IPS-NIHi11 (cell line): ENCODE data around the gene HIGD2A.
A peak's percentile ranks its signal among the peaks of the same experiment; 100 is the strongest.
"Not testable (repeated sequence)": the region's sequence is repeated elsewhere in the genome, so short reads cannot be mapped to it uniquely, and the experiment has no call there.

Source experiments
- DNase-seq: peaks from one replicate; pipeline ENCODE4 v3.0.0; 2012; ENCODE audit warnings: mixed read lengths, low spot score

Gene HIGD2A

DNA sequence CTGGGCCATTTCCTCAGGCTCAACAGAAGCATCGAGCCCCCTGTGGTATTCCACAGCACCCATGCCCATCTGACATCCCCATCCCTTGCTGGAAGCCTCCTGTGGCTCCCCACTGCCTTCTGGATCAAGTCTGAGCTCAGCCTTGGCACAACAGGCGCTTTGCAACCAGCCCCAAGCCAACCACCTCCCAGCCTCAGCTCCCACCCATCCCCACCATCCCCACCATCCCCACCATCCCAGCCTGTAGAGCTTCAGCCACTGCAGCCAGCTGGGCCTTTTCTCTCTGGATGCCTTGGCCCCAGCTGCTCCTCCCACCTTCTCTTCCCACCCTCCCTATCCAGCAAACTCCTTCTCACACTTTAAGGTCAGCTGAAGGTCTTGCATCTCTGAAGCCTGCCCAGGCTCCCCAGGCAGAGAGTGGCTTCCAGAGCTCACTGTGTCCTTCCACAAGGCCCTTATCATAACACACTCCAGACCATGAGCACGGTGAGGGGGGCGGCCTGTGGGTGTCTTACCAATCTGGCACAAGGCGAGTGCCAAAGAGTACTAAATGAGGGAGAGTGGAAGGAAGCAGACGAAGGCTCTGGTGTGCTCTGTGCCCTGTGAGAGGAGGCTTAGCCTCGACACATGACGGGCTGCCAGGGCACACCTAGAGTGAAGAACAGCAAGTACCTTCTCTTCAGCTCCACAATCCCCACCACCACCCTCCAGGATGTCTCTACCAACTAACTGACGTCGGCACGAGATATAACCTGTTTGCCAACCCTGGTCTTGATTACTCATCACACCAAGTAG lies 6.5 kb downstream of the HIGD2A start:
- DNase-seq, result no peak

DNA sequence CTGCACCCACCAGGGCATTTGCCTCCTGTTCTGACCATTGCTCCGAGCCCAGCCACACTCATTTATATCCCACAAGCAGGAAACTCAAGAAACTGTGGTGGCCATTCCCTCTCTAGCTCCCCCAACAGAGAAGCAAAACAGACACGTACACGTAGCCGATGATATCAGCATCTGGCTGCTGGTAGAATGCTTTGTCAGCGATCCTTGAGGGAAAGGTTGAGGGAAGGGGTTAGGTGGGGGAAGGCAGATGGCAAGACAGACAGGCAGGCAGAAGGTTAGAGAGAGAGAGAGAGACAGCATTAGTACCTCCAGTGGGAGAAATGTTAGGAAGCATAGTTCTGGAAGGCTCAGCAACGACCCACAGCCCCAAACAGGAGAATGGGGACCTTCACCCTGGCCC lies 7.8 kb downstream of the HIGD2A start:
- no peak for DNase-seq

DNA sequence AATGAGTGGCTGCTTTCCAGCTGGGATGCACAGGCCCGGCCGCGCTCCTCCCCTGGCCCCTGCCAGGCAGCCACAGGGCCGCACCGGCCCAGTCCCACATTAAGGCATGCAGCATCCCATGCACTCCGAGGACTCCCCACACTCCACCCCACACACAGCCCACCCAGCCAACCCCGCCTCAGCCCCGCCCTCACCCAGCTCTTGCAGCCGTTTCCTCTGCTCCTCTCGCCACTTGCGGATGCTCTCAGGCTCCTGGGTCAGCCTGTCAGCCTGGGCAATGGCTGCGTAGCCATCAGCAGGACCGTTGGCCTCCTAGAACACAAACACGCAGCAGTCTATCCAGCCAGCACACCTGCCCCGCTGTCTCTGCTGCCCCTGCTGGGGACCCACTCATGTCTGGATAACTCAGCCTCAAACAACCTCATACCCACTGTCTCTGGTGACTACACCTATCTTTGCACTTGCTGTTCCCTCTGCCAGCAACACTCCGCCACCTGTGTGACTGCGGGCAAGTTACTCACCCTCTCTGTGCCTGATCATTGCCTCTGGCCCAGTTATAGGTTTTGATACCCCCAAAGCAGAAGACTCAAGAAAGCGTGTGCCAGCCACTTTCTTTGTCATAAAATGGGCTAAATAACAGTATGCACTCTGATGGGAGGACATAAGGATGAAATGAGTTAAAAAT lies 9.3 kb downstream of the HIGD2A start:
- no peak for DNase-seq

DNA sequence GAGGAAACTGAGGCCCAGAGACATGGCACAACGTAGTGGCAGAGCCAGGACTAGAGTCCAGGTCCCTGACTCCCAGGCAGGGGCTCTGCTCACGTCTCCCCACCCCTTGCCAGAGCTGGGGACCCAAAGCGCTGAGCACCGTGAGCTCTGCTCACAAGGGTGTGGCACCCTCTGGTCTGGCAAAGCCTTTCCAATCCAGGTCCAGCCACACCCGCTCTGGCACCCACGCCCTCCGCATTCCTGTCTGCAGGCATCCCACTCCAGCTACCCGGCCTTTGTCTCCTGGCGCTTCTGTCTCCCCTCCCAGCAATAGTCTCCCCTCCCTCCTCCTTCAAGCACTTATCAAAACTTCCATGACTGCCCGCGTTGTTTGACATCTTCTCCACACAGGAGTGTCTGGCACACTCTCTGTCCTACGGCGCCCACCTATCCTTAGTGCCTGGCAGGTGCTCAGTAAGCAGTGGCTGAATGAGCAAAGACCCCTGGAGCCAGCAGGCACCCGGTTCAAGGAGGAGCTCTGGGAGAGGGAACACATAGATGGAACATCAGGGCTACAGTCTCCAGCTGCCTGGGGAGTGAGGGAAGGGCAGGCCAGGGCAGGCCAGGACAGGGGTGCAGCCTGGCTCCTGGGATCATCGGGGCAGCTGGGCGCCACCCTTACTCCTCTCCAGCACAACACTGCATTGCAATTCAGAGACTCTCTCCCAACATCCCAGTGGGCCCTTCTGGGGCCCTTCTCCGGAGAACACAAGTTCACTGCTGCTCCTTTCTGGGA lies 12.0 kb downstream of the HIGD2A start:
- no peak for DNase-seq

DNA sequence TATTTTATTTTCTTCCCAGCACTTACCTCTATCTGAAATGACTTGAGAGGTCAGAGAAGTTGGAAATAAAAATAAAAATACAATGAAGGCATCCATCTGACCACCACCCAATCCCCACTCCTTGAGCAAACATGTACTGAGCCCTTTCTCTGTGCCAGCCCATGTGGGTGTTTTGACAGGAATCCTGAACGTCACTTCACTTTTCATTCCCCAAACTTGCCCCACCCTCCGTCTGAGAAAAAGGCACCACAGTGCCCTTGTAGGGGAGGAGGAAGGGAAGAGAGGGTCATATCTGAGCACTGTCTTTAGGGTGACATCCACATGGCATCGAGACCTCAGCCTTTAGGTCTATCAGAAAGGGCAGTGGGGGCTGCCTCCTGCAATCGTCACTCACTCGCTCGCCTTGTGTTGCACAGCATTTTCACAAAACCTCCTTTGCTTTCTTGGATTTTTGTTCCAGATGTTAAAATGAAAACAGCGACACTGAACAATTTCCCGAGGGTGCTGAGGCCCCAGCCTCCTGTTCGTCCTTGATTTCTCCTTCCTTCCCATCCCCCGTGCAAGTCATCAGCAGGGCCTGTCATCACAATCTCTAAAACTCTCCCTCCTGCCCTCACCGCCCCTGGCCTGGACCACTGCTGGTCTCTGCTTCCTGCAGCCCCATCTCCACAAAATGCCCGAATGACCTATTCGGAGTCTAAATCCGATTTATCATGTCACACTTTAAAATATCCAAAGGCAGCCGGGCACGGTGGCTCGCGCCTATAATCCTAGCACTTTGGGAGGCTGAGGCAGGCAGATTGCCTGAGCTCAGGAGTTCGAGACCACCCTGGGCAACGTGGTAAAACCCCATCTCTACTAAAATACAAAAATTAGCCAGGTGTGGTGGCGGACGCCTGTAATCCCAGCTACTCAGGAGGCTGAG lies 13.0 kb downstream of the HIGD2A start:
- no peak for DNase-seq

DNA sequence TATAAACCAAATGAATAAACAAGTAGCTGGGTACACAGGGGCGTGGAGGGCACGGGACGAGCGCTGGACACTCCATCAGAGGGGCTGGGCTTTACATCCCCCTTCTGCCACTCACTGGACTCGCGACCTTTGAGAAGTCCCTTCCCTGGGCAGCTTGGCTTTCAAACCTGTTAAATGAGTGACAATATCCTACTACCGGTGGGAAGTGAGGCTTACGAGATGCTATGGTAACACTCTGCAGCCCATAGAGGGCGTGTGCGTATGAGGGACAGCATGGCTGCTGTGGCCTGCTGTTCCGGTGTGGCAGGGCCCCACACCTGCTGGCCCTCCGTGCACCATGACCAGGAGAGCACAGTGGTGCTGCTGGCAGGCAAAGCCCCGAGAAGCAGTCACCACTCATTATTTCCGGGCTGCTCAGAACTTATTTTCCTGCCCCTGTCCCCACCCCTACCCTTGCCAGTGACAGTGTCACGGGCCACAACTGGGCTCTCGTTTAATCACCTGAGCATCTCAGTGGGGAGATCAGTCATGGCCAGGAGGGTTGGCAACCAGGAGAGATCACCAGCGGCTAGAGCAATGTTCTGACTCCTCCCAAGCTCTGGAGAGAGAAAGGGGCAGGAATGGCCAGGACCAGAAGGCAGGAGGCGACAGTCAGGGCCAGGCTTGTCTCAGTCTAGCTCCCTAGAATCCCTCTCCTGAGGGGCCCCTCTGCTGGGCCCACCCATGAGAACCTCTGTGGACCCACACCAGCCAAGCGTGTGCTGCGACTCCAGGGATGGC lies 17.3 kb downstream of the HIGD2A start:
- peak; percentile 71 for DNase-seq

DNA sequence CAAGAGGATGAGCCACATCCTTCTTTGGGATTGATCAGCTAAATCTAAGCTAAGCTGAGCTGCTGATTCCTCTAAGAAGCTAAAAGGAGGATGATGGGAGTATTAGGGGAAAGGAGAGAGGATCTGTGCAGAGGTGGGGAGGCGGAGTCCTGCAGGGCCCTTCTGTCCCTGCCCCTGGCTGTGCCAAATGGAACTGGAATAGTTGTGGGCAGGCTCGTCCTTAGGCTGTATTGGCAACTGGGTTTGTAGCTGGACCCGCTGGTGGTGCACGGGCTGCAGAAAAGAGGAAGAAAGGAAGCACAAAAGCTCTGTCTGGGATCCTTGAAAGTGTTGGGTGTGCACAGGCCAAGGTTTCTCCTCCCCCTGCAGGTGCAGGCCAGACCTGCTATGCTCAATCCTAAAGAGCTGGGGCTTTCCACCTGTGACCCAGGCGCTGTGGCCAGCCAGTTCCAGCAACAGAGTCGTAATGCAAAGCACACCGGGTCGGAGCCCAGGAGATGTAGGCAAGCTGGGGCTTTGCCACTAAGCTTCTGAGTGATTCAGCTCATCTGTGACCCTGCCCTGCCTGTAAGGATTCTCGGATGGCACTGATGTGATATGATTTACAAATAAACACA lies 18.0 kb downstream of the HIGD2A start:
- DNase-seq, result no peak

DNA sequence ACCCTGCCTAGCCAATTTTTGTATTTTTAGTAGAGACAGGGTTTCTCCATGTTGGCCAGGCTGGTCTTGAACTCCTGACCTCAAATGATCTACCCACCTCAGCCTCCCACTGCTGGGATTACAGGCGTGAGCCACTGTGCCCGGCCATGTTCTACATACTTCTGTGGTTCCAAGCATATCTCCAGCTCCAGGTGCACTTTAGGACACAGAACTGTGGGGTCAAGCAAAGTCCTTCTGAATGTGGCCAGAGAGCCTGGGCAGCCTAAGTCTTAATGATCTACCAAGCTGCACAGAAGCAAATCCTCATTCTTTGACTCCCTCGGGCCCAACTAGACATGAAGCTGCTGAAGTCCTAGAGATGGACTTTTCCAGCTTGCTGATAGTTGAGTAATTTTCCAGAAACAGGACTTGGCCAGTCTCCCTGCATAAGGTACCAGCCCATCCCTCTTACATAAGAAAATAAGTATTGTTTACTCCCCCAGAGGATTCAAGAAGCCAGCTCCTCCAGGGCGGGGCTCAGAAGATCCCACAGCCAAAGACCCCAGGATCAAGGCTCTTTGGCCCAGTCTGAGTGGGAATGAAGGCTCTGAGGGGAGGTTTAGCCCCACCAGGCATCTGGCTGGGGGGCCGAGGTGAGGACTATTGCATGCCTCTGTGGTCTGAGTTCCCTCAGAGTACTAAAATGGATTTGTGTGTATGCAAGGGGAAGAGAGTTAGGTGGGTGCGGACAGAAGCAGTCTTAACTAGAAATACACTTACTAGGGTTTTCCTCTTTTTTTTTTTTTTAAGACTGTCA lies 19.1 kb downstream of the HIGD2A start:
- no peak for DNase-seq

DNA sequence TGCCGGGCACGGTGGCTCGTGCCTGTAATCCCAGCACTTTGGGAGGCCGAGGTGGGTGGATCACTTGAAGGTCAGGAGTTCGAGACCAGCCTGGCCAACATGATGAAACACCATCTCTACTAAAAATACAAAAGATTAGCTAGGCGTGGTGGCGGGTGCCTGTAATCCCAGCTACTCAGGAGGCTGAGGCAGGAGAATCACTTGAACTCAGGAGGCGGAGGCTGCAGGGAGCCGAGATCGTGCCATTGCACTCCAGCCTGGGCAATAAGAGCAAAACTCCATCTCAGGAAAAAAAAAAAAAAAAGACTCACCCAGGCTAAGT lies 19.7 kb downstream of the HIGD2A start:
- DNase-seq, result not testable (repeated sequence)

DNA sequence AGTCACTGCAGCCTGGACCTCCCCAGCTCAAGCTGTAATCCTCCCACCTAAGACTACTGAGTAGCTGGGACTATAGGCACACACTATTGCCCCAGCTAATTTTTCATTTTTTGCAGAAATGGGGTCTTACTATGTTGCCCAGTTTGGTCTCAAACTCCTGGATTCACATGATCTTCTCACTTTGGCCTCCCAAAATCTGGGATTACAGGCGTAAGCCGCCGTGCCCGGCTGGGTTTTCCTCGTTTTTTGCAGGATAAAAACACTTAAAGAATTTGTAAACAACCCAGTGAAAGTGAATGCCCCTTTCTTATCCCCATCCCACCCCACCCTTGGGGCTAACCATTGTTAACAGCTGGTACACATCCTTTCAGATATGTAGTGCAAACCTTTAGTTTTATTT lies 20.0 kb downstream of the HIGD2A start:
- no peak for DNase-seq

DNA sequence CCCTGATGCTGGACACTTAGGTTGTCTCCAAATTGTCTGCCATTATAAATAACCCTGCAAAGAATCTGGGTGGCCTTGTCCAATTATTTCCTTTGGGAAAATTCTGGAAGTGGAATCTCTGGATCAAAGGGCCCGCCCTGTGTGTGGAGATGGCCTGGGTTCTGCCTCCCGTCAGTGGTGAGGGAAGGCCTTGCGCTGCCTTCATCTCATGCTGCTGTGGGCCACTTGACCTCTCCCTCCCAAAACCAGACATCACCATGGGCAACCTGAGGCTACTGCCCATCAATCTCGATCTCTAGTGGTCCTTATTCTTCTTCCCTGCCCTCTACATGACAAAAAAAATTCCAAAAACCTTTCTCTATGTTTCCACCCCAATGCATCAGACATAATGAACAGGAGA lies 21.2 kb downstream of the HIGD2A start:
- no peak for DNase-seq

DNA sequence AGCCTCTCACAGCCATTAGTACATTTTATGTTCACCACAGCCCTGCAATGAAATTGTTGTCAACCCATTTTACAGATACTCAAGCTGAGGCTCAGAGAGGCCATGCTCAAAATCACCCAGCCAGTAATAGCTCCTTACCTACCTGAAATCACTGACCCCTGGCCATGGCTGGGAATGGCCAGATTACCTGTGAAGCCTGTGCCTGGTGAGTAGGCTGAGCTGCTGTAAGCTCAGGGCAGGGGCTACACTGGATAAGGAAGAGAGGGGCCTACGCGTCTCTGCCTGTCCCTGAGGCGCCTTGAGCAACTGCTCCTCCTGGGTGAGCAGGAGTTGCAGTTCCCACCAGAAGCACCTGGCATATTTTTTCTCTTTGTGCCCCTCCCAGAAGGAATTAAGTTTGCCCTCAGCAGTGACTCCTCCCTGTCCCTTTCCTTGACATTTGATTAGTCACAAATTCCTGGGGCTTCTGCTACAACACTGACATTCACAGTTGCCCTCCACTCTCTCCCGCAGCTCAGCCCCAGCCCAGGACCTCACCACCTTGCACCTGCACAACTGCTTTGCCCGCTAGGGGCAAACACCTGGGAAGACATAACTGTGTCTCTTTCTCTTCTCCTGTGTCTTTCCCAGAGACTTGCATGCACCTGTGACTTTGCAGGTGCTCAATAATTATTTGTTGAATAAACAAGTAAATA lies 22.1 kb downstream of the HIGD2A start:
- DNase-seq, result no peak

DNA sequence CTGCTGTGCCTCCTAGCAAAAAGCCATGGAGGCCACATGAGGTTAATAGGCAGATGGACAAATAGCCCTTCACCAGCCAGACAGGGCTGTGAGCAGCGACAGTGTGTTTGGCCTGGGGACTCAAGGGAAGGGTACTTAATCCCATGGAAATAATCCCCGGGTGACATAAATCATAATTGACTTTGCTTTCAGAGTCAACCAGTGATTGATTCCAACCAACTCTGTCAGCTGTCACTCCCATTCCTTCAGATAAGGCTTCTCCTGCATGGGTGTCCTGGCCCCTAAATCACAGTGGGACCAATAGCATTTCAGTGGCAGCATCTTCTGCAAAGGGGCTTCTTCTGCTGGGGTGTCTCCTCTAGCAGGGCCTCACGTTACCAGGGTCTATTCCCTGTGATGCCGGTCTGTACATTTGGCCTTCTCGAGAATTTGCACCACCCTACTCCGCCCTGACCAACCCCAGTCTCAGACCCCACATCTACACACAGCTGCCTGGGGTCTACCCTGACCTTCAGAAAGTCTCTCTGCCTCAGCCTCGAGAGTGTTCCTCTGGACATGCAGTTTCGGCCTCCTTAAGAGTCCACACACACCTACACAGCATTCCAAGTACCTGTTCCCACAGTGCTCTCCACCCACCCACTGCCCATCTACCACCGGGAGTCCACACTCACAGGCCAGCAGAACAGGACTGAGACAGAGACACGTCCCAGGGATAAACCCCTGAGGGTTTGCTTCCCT lies 24.1 kb downstream of the HIGD2A start:
- DNase-seq, result no peak

DNA sequence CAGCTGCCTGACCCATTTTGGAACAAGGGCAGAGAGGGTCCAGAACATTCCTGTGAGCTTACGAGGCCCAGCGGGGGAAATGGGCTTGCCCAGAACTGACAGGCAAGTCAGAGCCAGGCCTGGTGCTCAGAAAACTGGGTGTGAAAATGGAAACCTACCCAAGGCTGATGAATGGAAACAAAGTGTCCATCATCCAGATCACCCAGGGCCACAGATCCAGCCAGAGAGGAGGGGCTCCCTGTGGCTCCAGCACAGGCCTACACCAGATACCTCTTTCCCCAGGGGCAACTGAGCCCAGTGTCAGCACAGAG lies 24.7 kb downstream of the HIGD2A start:
- DNase-seq, result no peak

DNA sequence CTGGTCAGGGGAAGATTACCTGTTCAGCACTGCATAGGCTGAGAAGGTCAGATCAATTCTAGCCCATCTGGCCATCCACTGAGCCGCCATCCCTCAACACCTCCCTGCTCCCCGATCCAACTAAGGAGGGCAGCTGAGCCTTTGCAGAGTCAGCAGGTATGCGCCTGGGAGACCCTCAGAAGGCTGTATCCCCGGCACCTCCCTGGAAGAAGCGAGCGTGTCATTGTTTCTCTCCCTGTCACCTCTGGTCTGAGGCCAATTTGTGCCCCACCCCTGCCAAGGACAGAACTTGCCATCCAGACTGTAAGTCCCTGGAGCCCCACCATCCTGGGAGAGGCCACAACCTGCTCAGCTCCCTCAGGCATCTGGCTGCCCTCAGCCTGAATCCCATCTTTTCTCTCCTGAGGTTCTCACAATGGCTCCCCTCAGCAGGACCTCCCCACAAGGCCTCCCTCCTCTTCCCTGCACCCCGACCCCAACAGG lies 25.2 kb downstream of the HIGD2A start:
- DNase-seq, result no peak

DNA sequence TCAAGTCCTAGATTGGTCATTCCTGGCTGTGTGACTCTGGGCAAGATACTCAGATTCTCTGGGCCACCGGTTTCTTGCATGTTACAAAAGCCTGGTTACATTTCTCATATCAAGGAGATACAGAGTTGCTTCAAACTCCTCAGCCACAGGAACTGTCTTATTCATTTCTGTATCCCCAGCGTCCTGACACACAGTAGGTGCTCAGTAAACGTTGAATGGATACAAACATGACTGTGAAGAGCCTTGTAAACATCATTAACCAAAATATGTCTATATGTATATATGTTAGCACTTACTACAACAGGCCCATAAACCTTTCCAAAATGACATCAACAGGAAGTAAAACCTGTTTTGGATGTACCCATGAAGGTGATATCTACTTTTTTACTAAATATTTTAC lies 26.2 kb downstream of the HIGD2A start:
- no peak for DNase-seq

DNA sequence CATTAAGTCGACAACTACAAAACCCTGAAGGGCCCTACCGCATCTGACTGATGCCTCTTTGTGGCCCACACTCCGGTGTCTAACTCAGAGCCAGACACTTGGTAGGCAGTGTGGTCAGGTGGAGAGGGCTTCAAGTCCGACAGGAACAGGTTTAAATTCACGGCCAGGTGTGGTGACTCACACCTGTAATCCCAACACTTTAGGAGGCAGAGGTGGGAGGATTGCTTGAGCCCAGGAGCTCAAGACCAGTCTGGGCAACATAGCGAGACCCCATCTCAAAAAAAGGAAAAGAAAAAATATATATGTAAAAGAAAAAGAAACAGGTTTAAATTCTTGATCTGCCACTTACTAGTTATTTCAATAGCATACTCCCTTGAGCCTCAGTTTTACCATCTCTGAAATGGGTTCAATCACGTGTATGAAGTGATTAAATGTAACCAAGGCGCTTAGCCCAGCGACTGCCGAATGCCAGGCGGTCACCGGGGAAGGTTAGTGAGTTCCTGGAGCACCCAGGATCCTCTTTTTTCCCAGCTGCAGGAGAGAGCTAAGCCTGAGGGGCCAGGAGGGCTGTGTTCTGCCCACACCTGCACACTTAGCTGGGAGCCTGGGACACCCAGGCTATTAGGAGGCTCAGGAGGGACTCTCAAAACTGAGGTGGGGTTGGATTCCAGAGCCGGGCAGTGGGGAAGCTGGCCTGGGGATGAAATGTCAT lies 26.8 kb downstream of the HIGD2A start:
- DNase-seq, result no peak
